Osteocyte (in vitro differentiated cells): ENCODE results near the gene FASTK. TPM values are rescaled to one million over a fixed set of nuclear protein-coding genes. Genes with fewer than 3 reads are reported as not detected.

ENCODE experiments used
- DNase-seq: peaks from one replicate; pipeline ENCODE4 v3.0.0; 2021; ENCODE audit warnings: mixed read lengths; ENCODE audit not compliant: unreplicated experiment; ENCODE audit errors: extremely low spot score
- H3K27ac Mint-ChIP-seq: one replicate; pipeline ENCODE4 v1.8.0; 2021; ENCODE audit warnings: mild to moderate bottlenecking, mixed read lengths; ENCODE audit not compliant: unreplicated experiment
- H3K27me3 Mint-ChIP-seq: one replicate; pipeline ENCODE4 v1.8.0; 2021; ENCODE audit warnings: mixed read lengths; ENCODE audit not compliant: unreplicated experiment
- H3K36me3 Mint-ChIP-seq: one replicate; pipeline ENCODE4 v1.8.0; 2021; ENCODE audit warnings: mixed read lengths; ENCODE audit not compliant: unreplicated experiment
- H3K4me1 Mint-ChIP-seq: one replicate; pipeline ENCODE4 v1.8.0; 2021; ENCODE audit warnings: mixed read lengths; ENCODE audit not compliant: unreplicated experiment
- H3K4me3 Mint-ChIP-seq: one replicate; pipeline ENCODE4 v1.8.0; 2021; ENCODE audit warnings: mild to moderate bottlenecking, moderate library complexity, mixed read lengths; ENCODE audit not compliant: unreplicated experiment
- H3K9me3 Mint-ChIP-seq: one replicate; pipeline ENCODE4 v1.8.0; 2021; ENCODE audit warnings: mixed read lengths; ENCODE audit not compliant: unreplicated experiment
- CTCF ChIP-seq: fragments of 200-600 bp; sonication (generic); IDR thresholded peaks from 2 replicates; pipeline ENCODE4 v1.5.0; 2021; ENCODE audit warnings: antibody characterized with exemption, mild to moderate bottlenecking, moderate library complexity
- long read RNA-seq: library from polyadenylated mRNA; unstranded; transcript quantifications from one replicate; pipeline ENCODE4 v2.0.0, GENCODE V29; 2021
- total RNA-seq: library from RNA; stranded (reverse); gene quantifications from 2 replicates; pipeline ENCODE4 v1.2.1, GENCODE V29; 2021

FASTK gene, protein sequence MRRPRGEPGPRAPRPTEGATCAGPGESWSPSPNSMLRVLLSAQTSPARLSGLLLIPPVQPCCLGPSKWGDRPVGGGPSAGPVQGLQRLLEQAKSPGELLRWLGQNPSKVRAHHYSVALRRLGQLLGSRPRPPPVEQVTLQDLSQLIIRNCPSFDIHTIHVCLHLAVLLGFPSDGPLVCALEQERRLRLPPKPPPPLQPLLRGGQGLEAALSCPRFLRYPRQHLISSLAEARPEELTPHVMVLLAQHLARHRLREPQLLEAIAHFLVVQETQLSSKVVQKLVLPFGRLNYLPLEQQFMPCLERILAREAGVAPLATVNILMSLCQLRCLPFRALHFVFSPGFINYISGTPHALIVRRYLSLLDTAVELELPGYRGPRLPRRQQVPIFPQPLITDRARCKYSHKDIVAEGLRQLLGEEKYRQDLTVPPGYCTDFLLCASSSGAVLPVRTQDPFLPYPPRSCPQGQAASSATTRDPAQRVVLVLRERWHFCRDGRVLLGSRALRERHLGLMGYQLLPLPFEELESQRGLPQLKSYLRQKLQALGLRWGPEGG
- 101 and 104 TPM in 2 replicates for total RNA-seq
- long read RNA-seq, transcript FASTK-201 (10 exons, 1,827 nt) = major isoform, 15 of 20 reads
- long read RNA-seq, partial matches to known transcripts = 1 of 20 reads
- long read RNA-seq, other reads (novel, unspliced or antisense) = 3 of 20 reads

DNA sequence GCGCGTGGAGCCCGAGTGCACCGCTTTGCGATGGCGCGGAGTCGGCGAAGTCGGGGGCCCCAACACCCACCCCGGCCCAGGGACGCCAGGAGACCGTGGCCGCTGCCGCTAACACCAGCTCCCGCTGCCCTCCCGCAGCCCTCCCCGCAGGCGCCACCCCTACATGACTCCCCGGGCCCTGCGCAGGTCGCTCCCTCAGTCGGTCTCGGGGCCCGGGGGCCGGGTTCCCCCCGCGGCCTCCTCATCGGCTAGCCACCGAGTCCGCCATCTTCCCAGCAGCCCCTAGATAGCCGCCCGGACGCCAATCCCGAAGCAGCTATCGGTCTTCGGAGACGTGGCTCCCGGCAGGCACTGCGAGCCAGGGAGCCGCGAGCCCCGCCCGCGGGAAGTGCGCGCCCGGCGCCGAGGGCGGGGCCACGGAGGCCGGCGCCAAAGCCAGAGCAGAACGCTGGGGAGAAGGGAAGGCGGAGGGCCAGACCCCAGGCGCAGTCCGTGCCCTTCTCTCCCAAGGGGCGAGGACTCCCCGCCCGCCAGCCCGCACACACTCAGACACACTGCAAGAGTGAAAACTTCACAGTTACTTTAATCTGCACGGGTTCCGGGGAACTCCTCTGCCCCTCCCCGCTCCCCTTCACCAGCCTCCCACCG, at the start of gene FASTK:
FASTK (minus strand) TSS at position 288 of the 648 bp plus-strand sequence; CDS start at position 245, 43 bp downstream.
- Mint-ChIP-seq H3K36me3 (peaks cover 5% of the 10 kb centered on the region), H3K4me1 (peaks cover 54% of the 10 kb centered on the region), H3K9me3 (no peaks in the 10 kb centered on the region), H3K4me3 (peak within 1 kb of the TSS; percentile 89), H3K27ac (peak within 1 kb of the TSS; percentile 89), H3K27me3 (no peaks in the 10 kb centered on the region)
- DNase-seq = peak; percentile 96
- no peak for TF ChIP-seq CTCF

- Mint-ChIP-seq H3K4me1 (peaks cover 6% of the 10 kb centered on the region), H3K27ac (no peak overlapping the region), H3K4me3 (no peak overlapping the region), H3K36me3 (peaks cover 32% of the 10 kb centered on the region), H3K9me3 (no peaks in the 10 kb centered on the region), H3K27me3 (no peaks in the 10 kb centered on the region)
- DNase-seq = no peak
- TF ChIP-seq CTCF = no peak
Measured at GRCh38 chr7:151129960-151130591, 49.5 kb upstream of the FASTK start.

DNA sequence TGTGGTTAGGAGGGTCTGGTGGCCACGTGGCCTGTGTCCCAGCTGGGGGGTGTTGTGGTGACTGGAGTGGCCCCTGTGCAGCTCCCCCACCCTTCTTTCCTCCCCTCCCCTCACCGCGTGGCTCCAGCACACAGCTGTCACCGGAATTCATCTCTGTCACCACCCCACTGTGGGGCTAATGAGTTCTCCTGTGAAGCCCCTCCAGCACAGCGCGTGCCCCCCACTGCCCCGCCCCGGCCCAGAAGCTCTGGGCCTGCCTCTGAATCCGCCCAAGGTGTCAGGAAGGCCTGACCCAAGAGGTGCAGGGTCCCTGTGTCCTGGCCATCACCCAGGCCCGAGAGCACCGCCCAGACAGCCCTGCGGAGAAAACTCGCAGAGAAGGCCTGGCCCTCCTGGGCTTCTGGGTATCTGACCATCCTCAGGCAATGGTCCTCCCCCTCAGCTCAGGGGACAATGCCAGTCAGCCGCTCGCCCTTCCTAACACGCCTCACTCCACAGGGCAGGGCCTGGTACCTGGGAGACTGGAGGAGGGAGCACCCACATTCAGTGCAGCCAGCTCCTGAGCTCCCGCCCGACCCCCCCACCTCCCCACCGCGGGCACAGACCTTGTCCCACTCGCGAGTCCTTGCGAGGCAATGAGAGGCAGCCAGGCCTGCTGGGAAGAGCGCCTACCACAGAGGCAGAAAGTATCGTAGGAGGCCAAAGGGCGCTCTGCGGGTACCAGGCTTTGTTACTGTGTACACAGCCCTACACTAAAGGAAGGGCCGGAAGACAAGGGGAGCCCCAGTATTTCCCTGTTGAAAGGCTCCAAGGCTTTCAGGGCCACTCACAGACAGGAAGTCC, 48.7 kb upstream of the FASTK start:
- Mint-ChIP-seq H3K27ac (no peak overlapping the region), H3K4me3 (no peak overlapping the region), H3K27me3 (no peaks in the 10 kb centered on the region), H3K4me1 (peaks cover 6% of the 10 kb centered on the region), H3K36me3 (peaks cover 35% of the 10 kb centered on the region), H3K9me3 (no peaks in the 10 kb centered on the region)
- no peak for TF ChIP-seq CTCF
- DNase-seq = no peak

DNA sequence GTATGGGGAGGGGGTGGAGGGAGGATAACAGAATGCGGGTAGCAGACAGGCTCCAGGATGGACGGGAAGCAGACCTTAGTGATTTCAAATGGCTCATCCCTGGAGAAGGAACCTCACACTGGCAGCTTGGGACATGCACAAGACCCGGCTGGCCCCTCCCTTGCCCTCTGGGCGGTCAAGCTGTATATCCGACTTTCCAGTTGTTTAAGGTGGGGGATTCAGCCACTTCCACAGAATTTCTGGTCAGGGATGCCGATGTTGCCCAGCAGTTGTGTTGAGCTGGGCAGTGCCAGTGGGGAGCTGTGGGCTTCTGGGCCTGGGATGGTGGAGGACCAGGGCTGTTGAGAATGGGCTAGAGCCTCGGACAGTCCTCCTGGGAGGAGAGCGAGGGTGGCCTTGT, 48.1 kb upstream of the FASTK start:
- Mint-ChIP-seq H3K4me3 (no peak overlapping the region), H3K4me1 (peaks cover 6% of the 10 kb centered on the region), H3K9me3 (no peaks in the 10 kb centered on the region), H3K36me3 (peaks cover 42% of the 10 kb centered on the region), H3K27me3 (no peaks in the 10 kb centered on the region), H3K27ac (no peak overlapping the region)
- TF ChIP-seq CTCF = no peak
- no peak for DNase-seq
